Duodenal mucosa (tissue), 2 donors: Measurements from ENCODE around the gene SIVA1.

Experiments used
- H3K27ac ChIP-seq: one replicate; pipeline ENCODE4 v1.7.0; 2013; ENCODE audit warnings: low read depth, low read length
- H3K27me3 ChIP-seq, 2 donors: one replicate each; pipeline ENCODE4 v1.7.0; 2013; ENCODE audit warnings: low read length in 2 of 2, control low read depth in 1 of 2; ENCODE audit not compliant: insufficient read depth in 2 of 2, control insufficient read depth in 1 of 2
- H3K36me3 ChIP-seq, 2 donors: one replicate each; pipeline ENCODE4 v1.7.0; 2013; ENCODE audit warnings: low read length in 2 of 2, control low read depth in 1 of 2; ENCODE audit not compliant: insufficient read depth in 2 of 2, control insufficient read depth in 1 of 2
- H3K4me1 ChIP-seq, 2 donors: one replicate each; pipeline ENCODE4 v1.7.0; 2013; ENCODE audit warnings: low read length in 2 of 2, control low read depth in 1 of 2; ENCODE audit not compliant: insufficient read depth in 2 of 2, control insufficient read depth in 1 of 2
- H3K4me3 ChIP-seq, 2 donors: one replicate each; pipeline ENCODE4 v1.7.0; 2013; ENCODE audit warnings: low read length in 2 of 2, low read depth in 1 of 2
- H3K9ac ChIP-seq, 2 donors: one replicate each; pipeline ENCODE4 v1.7.0; 2013; ENCODE audit warnings: low read length in 2 of 2, low read depth in 1 of 2
- H3K9me3 ChIP-seq, 2 donors: one replicate each; pipeline ENCODE4 v1.7.0; 2013; ENCODE audit warnings: low read length in 2 of 2, control low read depth in 1 of 2; ENCODE audit not compliant: control insufficient read depth in 1 of 2

Gene SIVA1

GRCh38 chr14:104785708-104786080 lies 32.7 kb downstream of the SIVA1 start:
- H3K36me3 ChIP-seq = peaks cover 4 to 18% of the 10 kb centered on the region in 2 donors
- H3K4me3 ChIP-seq = no peak overlapping the region
- no peak overlapping the region for H3K9ac ChIP-seq
- H3K27me3 ChIP-seq = no peaks in the 10 kb centered on the region
- H3K4me1 ChIP-seq = peaks cover 0 to 5% of the 10 kb centered on the region in 2 donors
- no peaks in the 10 kb centered on the region for H3K9me3 ChIP-seq
- H3K27ac ChIP-seq = no peak overlapping the region

GRCh38 chr14:104786091-104786586 lies 33.2 kb downstream of the SIVA1 start:
- no peak overlapping the region for H3K9ac ChIP-seq
- peaks cover 0 to 5% of the 10 kb centered on the region in 2 donors for H3K4me1 ChIP-seq
- H3K27me3 ChIP-seq = no peaks in the 10 kb centered on the region
- no peak overlapping the region for H3K4me3 ChIP-seq
- H3K36me3 ChIP-seq = peaks cover 4 to 21% of the 10 kb centered on the region in 2 donors
- no peaks in the 10 kb centered on the region for H3K9me3 ChIP-seq
- no peak overlapping the region for H3K27ac ChIP-seq

DNA sequence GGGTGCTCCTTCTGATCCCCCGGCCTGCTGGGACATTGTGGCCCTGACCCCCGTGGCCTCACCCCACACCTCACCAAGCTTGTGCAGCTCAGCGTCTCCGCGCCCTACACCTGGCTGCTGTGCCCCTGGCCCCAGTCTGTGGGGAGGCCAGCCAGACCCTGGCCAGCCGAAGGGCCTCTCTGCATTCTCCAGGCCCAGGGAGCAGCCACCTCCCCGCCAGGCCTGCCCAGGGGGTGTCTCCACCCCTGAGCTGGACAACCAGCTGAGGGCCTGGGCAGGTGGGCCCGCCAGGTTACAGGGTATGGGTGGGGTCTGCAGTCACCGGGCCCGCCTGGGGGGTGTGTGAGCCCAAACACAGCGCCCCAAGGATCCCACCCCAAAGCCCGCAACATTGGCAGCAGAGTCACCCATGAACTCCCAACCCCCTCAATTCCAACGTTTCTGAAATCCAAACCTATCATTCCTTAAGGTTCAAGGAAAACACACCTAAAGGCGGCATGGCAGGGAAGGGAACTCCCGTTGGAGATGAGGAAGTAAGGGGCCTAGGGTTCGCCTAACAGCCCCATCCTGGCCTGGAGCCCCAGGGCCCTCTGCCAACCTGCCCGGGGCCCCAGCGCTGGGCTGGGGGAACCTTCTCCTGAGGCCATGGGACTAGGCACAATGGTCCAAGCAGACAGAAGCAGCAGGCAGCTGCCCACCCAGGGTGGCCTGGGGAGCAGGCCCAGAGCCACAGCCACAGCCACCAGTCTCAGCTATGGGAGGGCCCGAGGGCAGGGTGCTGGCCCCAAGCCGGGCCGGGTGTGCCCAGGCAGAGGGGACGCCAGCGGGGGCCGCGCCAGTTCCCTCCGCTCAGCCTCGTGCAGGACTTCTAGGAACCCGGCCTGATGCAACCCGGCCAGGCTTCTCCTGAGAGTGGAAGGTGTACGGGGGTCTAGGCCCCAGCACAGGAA lies 34.1 kb downstream of the SIVA1 start:
- Histone ChIP-seq H3K9me3 (no peaks in the 10 kb centered on the region), H3K4me3 (no peak overlapping the region), H3K36me3 (peaks cover 12 to 27% of the 10 kb centered on the region in 2 donors), H3K4me1 (peaks cover 0 to 5% of the 10 kb centered on the region in 2 donors), H3K27me3 (no peaks in the 10 kb centered on the region), H3K9ac (no peak overlapping the region), H3K27ac (no peak overlapping the region)

- no peak overlapping the region for H3K9ac ChIP-seq
- no peak overlapping the region for H3K27ac ChIP-seq
- peaks cover 12 to 29% of the 10 kb centered on the region in 2 donors for H3K36me3 ChIP-seq
- no peaks in the 10 kb centered on the region for H3K27me3 ChIP-seq
- no peaks in the 10 kb centered on the region for H3K9me3 ChIP-seq
- no peak overlapping the region for H3K4me3 ChIP-seq
- peaks cover 0 to 8% of the 10 kb centered on the region in 2 donors for H3K4me1 ChIP-seq
Measured at GRCh38 chr14:104787736-104788135, 34.8 kb downstream of the SIVA1 start.

- H3K4me3 ChIP-seq = no peak overlapping the region
- H3K27ac ChIP-seq = no peak overlapping the region
- H3K9ac ChIP-seq = no peak overlapping the region
- H3K36me3 ChIP-seq = peaks cover 12 to 29% of the 10 kb centered on the region in 2 donors
- H3K27me3 ChIP-seq = no peaks in the 10 kb centered on the region
- peaks cover 5 to 13% of the 10 kb centered on the region in 2 donors for H3K4me1 ChIP-seq
- no peaks in the 10 kb centered on the region for H3K9me3 ChIP-seq
Measured at GRCh38 chr14:104788161-104788818, 35.3 kb downstream of the SIVA1 start.

DNA sequence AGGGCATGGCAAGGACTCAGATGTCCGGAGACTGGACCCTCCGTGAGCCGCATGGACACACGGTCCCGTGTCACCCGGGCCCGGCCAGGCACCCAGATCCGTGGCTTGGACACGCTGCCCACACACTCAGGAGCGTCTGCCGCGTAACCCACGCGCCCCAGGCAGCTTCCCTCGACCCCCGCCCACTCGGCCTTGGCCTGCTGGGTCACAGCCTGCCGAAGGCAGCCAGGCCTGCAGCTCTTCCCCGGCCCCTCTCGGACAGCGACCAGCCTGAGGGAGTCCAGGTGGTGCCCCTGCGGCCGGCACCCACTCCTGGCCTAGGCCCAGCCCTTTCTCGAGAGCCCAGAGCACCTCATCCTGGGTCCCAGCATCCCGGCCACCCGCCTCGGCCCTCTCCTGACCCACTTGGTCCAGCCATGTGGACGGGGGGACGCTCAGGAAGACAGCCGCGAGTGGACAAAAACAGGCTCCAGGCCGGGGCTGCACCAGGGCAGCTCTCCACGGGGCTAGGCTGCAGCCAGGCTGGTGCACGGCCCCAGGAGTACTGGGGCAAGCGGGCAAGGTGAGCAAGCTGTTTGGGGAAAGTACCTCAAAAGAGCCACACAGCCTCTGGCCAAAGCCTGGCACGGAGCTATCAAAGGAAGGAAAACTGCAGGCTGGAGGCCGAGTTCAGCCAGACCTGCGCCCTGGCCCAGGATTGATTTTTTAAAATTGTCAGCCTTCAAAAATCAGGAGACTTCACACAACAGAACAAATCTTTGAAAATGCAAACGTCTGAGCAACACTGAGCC lies 36.1 kb downstream of the SIVA1 start:
- Histone ChIP-seq H3K27me3 (no peaks in the 10 kb centered on the region), H3K27ac (no peak overlapping the region), H3K36me3 (peaks cover 12 to 29% of the 10 kb centered on the region in 2 donors), H3K9me3 (no peaks in the 10 kb centered on the region), H3K4me3 (no peak overlapping the region), H3K9ac (no peak overlapping the region), H3K4me1 (peaks cover 13 to 20% of the 10 kb centered on the region in 2 donors)

DNA sequence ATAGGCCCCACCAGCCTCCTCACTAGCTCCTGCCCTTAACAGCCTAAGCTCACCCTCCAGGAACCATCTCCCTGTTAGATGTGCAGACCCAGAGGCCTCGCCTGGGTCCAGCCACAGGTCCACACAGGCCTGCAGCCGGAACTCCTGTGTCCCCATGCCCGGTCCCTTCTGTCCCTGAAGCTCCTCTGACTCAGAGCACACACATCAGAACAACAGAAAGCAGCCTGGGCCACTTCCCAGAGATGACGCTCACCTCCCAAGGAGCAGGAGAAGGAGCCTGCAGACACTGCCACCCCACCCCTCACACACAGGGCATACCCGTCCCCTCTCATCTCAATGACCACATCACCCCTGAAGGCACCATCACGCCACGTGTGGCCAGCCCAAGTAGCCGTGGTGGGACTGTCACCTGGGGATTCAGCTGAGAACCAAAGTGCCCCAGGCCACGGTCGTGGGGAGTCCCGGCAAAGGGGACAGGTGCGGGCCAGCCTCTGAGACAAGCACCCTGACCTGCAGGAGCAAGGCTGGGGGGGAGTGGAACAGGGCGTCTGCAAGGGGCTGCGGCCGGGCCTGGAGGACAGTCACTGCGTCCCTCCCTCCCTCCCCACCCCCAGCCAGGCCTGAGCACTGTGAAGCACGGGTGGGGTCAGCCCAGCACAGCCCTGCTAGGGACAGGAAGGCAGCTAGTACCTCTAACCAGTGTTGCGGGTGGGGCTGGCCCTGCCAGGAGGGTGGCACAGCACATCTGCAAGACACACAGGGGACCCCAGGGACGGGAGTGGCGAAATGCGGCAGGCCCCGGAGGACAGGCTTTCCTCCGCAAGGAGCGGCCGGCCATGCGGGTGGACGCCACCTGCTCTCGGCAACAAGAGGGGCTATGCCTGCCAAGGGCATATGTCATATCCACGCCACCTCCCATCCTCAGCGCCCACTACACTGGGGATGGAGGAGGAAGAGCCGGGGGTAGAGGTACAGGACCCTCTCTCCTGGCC lies 37.1 kb downstream of the SIVA1 start:
- Histone ChIP-seq H3K9me3 (no peaks in the 10 kb centered on the region), H3K27me3 (no peaks in the 10 kb centered on the region), H3K4me3 (no peak overlapping the region), H3K27ac (no peak overlapping the region), H3K9ac (no peak overlapping the region), H3K4me1 (peaks cover 19 to 25% of the 10 kb centered on the region in 2 donors), H3K36me3 (peaks cover 12 to 29% of the 10 kb centered on the region in 2 donors)

- no peaks in the 10 kb centered on the region for H3K27me3 ChIP-seq
- H3K4me1 ChIP-seq = peaks cover 26 to 30% of the 10 kb centered on the region in 2 donors
- H3K9me3 ChIP-seq = no peaks in the 10 kb centered on the region
- peaks cover 12 to 29% of the 10 kb centered on the region in 2 donors for H3K36me3 ChIP-seq
- no peak overlapping the region for H3K4me3 ChIP-seq
- H3K27ac ChIP-seq = no peak overlapping the region
- no peak overlapping the region for H3K9ac ChIP-seq
Measured at GRCh38 chr14:104791425-104791824, 38.5 kb downstream of the SIVA1 start.
